Natural killer cell treated with Interleukin-12 subunit alpha and Interleukin-12 subunit beta and Interleukin-15 and Interleukin-18, amount 100 ng/mL, for 72 hours (primary cell): ENCODE data around the gene TAGLN3. TPM values are rescaled to one million over a fixed set of nuclear protein-coding genes. Genes with fewer than 3 reads are reported as not detected.
"Not testable (repeated sequence)": the region's sequence is repeated elsewhere in the genome, so short reads cannot be mapped to it uniquely, and the experiment has no call there.

ENCODE experiments used
- ATAC-seq, 2 donors: fragments of 150-1000 bp; cut with Tn5 transposase in 1 of 2; sonication (Bioruptor Pico), chemical (Tn5 transposase) in 1 of 2; 2 replicates each; pipeline ENCODE4 v1.10.0; 2021
- DNase-seq: peaks from one replicate; pipeline ENCODE4 v3.0.0; 2022; ENCODE audit warnings: low spot score
- H3K27ac Mint-ChIP-seq, 2 donors: 1 replicate in 1 of 2; 2 replicates in 1 of 2; pipeline ENCODE4 v1.8.0; 2022; ENCODE audit warnings: mixed read lengths in 2 of 2, mild to moderate bottlenecking in 1 of 2, moderate library complexity in 1 of 2
- H3K27me3 Mint-ChIP-seq, 2 donors: 1 replicate in 1 of 2; 2 replicates in 1 of 2; pipeline ENCODE4 v1.8.0; 2022; ENCODE audit warnings: mixed read lengths in 2 of 2
- H3K36me3 Mint-ChIP-seq: one replicate; pipeline ENCODE4 v1.8.0; 2022; ENCODE audit warnings: mixed read lengths
- H3K4me1 Mint-ChIP-seq, 2 donors: 1 replicate in 1 of 2; 2 replicates in 1 of 2; pipeline ENCODE4 v1.8.0; 2022; ENCODE audit warnings: low read depth in 2 of 2, mixed read lengths in 2 of 2, mild to moderate bottlenecking in 1 of 2
- H3K4me3 Mint-ChIP-seq: one replicate; pipeline ENCODE4 v1.8.0; 2022; ENCODE audit warnings: mixed read lengths
- H3K9me3 Mint-ChIP-seq: 2 replicates; pipeline ENCODE4 v1.8.0; 2022; ENCODE audit warnings: mixed read lengths
- total RNA-seq, 2 donors: library from RNA; stranded (reverse); gene quantifications; one replicate each; pipeline ENCODE4 v1.2.3, GENCODE V29; 2022

TAGLN3 gene
- total RNA-seq, 2 donors from 2014 or later = 0.74 TPM; not detected in 1

DNA sequence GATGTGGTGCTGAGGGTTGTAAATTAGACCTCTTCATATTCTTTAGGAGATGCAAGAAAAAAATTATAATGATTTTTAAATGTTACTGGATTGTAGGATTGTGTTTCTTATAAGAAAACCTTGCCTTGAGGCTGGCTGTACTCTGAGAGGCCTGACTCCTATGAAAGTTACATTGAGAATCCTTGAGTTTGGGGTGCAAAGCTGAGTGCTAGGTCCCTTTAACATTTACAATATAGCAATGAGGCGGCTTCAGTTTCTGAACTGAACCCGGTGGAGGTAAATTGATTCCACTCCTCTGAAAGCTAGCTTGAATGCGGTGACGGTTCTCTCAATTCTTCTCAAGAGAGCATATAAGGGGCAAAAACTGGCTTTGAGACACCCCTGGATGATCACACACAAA lies 35.7 kb downstream of the TAGLN3 start, which contains the start of gene TMPRSS7:
TMPRSS7 (plus strand) TSS at position 301 of the 400 bp plus-strand sequence. CDS start 110 bp downstream, outside the sequence.
- H3K4me3 Mint-ChIP-seq = no peak within 1 kb of the TSS
- no peak for DNase-seq
- H3K27me3 Mint-ChIP-seq = peaks cover 7 to 10% of the 10 kb centered on the region in 2 donors
- no peak within 1 kb of the TSS for H3K27ac Mint-ChIP-seq
- no peak for ATAC-seq
- H3K36me3 Mint-ChIP-seq = no peaks in the 10 kb centered on the region
- no peaks in the 10 kb centered on the region for H3K4me1 Mint-ChIP-seq
- no peaks in the 10 kb centered on the region for H3K9me3 Mint-ChIP-seq

DNA sequence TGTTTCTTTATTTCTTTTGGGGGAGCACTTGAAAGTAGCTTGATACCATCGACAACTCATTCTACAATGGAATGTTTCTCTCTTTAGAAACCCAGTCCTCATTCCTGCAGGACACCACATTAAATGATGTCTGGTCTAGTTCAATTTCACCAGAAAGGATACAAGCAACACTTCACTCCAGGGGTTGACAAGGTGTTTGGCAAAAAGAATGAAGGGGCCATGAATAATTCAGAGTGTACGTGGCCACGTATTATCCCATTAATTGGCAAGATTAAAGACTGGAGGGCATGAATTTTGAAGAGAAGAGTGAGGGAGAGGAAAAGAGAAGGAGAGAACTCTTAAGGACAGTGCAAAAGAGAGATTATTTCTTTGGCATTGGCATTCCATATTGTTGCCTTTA lies 36.5 kb downstream of the TAGLN3 start:
- Mint-ChIP-seq H3K36me3 (no peaks in the 10 kb centered on the region), H3K27me3 (peaks cover 7 to 16% of the 10 kb centered on the region in 2 donors), H3K9me3 (no peaks in the 10 kb centered on the region), H3K27ac (no peak overlapping the region), H3K4me1 (no peaks in the 10 kb centered on the region), H3K4me3 (no peak overlapping the region)
- ATAC-seq (no peak), DNase-seq (no peak)

DNA sequence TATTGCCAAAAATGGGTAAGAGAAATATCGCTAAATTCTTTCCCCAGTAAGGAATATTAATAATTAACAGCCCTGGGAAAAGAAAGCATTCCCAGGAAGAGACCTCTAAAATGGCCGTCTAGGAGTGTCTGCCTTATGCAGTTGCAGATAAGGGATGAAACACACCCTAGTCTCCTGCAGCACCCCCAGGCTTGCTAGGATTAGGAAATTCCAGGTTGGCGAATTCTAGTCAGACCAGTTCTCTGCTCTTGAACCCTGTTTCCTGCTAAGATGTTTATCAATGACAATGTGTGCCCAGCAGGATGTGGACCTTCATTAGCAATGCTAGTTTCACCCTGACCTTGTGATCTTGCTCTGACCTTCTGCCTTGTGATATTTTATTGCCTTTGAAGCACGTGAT lies 38.5 kb downstream of the TAGLN3 start:
- not testable (repeated sequence) for H3K9me3 Mint-ChIP-seq, H3K4me1 Mint-ChIP-seq, H3K27ac Mint-ChIP-seq, H3K36me3 Mint-ChIP-seq, ATAC-seq, H3K4me3 Mint-ChIP-seq, DNase-seq
- H3K27me3 Mint-ChIP-seq = peaks cover 7 to 16% of the 10 kb centered on the region in 2 donors

DNA sequence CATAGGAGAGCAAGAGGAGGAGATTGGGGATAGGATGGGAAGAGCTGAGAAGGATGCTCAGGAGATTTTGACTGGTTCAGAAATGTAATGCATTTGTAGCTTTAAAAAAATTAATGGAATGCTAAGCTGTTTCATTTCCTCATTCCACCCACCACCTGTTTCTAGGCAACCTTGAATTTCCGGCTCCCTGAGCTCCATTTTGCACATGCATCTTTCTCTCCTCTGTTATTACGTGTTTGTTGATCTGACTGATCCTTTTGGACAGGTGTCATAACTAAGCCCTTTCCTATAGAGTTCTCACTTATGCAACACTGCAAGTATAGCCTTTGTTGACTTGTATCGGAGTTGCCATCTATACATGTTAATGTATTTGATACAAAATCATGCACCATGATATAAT lies 40.1 kb downstream of the TAGLN3 start:
- ATAC-seq (no peak), DNase-seq (no peak)
- H3K4me3 Mint-ChIP-seq = no peak overlapping the region
- H3K27ac Mint-ChIP-seq = no peak overlapping the region
- no peaks in the 10 kb centered on the region for H3K36me3 Mint-ChIP-seq
- H3K9me3 Mint-ChIP-seq = no peaks in the 10 kb centered on the region
- H3K4me1 Mint-ChIP-seq = no peaks in the 10 kb centered on the region
- H3K27me3 Mint-ChIP-seq = peaks cover 6 to 7% of the 10 kb centered on the region in 2 donors

DNA sequence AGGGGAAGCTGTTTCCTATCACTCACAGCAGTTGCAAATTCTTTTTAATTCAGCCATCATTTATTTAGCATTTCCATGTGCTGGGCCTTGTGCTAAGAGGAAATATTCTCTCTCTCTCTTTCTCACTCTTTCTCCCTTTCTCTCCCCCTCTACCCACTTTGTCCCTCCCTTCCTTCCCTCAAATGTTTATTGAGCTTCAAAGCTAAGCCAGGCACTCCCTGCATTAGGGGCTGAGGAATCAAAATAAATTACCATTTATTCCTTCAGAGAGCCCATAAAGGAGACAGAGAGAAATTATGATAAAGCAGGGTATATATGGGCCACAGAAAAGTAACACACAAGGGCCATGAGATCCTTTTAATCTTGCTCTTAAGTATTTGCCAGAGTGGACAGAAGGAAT lies 42.6 kb downstream of the TAGLN3 start:
- DNase-seq (no peak), ATAC-seq (no peak)
- Mint-ChIP-seq H3K4me1 (no peaks in the 10 kb centered on the region), H3K27me3 (peaks cover 5 to 6% of the 10 kb centered on the region in 2 donors), H3K9me3 (no peaks in the 10 kb centered on the region), H3K27ac (no peak overlapping the region), H3K36me3 (no peaks in the 10 kb centered on the region), H3K4me3 (no peak overlapping the region)

DNA sequence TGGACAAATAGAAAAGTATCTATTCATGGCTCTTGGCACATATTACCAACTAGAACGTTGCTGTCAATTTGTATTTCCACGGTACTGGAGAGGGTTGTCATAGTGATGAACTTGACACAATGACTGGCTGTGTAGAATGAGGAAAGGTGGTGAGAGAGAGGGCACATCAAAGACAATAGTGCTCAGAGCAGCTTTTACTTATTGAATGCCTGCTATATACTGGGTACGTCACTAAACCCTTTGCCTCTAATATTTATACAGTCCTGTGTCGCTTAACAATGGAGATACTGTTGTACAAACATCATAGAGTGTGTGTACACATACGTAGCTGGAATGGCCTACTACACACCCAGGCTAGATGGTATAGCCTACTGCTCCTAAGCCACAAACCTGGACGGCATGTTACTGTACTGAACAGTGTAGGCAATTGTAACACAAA lies 44.1 kb downstream of the TAGLN3 start:
- no peak for DNase-seq
- H3K36me3 Mint-ChIP-seq = no peaks in the 10 kb centered on the region
- H3K4me1 Mint-ChIP-seq = no peaks in the 10 kb centered on the region
- H3K9me3 Mint-ChIP-seq = no peaks in the 10 kb centered on the region
- no peak overlapping the region for H3K4me3 Mint-ChIP-seq
- H3K27me3 Mint-ChIP-seq = peaks cover 2 to 6% of the 10 kb centered on the region in 2 donors
- H3K27ac Mint-ChIP-seq = no peak overlapping the region
- ATAC-seq = peak in 1 of 2 donors; percentile 32

DNA sequence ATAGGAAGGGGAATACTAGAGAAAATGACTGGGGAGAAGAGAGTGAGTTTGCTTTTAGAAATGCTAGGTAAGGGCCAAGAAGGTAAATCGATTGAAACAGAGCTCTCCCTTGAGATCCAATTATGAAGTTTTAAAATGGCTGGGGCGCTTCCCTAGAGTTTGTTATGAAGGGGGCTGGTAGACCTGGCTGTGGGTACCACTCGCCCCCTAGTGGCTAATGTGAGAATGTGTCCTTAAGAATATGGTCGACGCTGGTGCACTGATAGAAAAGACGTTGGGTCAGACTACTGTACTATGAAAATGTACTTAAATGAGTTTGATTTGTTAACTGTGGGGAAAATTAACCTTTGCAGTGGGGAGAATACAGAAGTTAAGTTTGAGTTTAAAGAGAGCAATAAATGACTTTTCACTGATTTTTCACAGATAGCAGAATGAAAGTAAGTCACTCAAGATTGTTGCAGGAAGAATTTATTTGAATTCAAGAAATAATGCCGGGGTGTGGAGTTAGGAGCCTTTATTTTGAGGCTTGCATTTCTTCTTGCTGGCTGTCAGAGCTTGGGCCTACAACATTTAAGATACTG lies 45.0 kb downstream of the TAGLN3 start:
- H3K27ac Mint-ChIP-seq = no peak overlapping the region
- H3K27me3 Mint-ChIP-seq = peaks cover 2 to 6% of the 10 kb centered on the region in 2 donors
- ATAC-seq (peak; percentile 86 to 87), DNase-seq (no peak)
- H3K9me3 Mint-ChIP-seq = no peaks in the 10 kb centered on the region
- no peaks in the 10 kb centered on the region for H3K4me1 Mint-ChIP-seq
- H3K36me3 Mint-ChIP-seq = no peaks in the 10 kb centered on the region
- no peak overlapping the region for H3K4me3 Mint-ChIP-seq

DNA sequence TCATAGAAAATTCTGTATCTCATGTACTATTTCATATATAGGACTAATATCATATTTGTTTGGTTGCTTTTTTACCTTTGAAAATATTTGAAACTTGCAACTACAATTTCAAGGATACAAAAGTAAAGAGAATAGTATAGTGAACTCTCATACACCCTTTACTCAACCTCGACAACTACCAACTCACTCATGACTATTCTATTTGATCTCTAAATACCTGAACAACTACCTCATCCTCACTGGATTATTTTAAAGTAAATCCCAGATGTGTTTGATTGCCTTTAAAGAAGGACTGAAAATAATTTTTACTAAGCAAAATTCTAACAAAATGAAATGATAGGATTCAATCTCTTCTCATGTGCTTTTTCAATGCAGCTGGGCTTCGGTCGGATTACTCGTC lies 47.9 kb downstream of the TAGLN3 start:
- no peak for ATAC-seq
- Mint-ChIP-seq H3K27ac (no peak overlapping the region), H3K4me1 (no peaks in the 10 kb centered on the region), H3K4me3 (no peak overlapping the region), H3K9me3 (no peaks in the 10 kb centered on the region), H3K27me3 (peaks cover 2 to 9% of the 10 kb centered on the region in 2 donors), H3K36me3 (no peaks in the 10 kb centered on the region)
- no peak for DNase-seq

DNA sequence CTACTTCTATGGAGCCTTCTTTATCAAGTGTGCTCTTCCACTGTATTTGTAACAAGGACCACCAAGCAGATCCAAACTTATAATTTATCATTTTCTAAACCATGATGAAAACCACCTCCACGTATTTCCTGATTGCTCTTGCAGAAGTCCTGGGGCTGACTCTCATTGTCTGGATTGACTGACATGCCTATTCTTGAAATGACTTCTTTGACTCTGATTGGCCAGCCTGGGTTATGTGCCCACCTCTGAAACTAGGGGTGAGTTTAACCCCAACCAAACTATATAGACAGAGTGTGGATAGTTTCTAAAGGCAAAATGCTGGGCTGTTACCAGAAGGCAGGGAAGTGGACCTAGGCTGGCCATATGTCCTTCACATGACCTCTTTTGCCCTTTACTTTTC lies 48.5 kb downstream of the TAGLN3 start:
- H3K27ac Mint-ChIP-seq = no peak overlapping the region
- ATAC-seq (no peak), DNase-seq (no peak)
- no peak overlapping the region for H3K4me3 Mint-ChIP-seq
- H3K36me3 Mint-ChIP-seq = no peaks in the 10 kb centered on the region
- H3K9me3 Mint-ChIP-seq = no peaks in the 10 kb centered on the region
- no peaks in the 10 kb centered on the region for H3K4me1 Mint-ChIP-seq
- H3K27me3 Mint-ChIP-seq = peaks cover 5 to 12% of the 10 kb centered on the region in 2 donors

DNA sequence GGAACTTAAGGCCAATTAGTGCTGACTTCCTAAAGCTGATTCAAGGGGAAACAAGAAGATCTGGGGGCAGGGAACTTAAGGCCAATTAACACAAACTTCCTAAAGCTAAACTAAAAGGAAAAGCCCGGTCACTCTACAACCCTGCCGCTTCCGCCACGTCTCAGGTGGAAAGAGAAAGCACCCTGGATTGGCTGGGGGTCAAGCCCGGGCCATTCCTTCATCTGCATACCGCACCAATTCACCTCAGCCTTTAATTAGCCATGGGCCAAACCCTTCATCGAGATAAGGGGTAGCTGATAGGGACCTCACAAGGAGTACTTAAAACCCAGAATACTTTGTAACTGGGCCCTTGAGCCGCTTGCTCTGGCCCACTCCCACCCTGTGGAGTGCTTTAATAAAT lies 50.2 kb downstream of the TAGLN3 start:
- no peak overlapping the region for H3K27ac Mint-ChIP-seq
- ATAC-seq (no peak), DNase-seq (no peak)
- peaks cover 5 to 15% of the 10 kb centered on the region in 2 donors for H3K27me3 Mint-ChIP-seq
- no peaks in the 10 kb centered on the region for H3K9me3 Mint-ChIP-seq
- H3K36me3 Mint-ChIP-seq = no peaks in the 10 kb centered on the region
- no peak overlapping the region for H3K4me3 Mint-ChIP-seq
- H3K4me1 Mint-ChIP-seq = no peaks in the 10 kb centered on the region

DNA sequence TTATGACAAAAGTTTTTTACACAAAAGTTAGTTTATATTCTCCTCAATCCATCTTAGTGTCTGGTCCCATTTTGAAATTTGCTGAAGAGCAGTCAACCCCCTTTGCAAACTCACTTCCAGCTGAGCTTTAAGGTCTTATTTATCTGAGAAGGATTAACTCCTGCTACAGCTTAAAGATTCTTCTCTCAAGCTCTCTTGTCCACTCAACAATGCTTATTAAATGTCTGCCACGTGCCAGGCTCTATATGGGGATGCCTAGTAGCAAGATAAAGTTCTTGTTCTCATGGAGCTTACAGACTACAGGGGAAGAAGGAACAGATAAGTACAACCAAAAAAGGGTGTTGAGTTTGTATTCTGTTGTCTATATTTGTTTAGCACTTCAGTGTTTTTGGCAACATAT lies 54.5 kb downstream of the TAGLN3 start:
- DNase-seq (no peak), ATAC-seq (no peak)
- Mint-ChIP-seq H3K27me3 (peaks cover 14 to 24% of the 10 kb centered on the region in 2 donors), H3K36me3 (no peaks in the 10 kb centered on the region), H3K4me3 (no peak overlapping the region), H3K4me1 (no peaks in the 10 kb centered on the region), H3K27ac (no peak overlapping the region), H3K9me3 (no peaks in the 10 kb centered on the region)

DNA sequence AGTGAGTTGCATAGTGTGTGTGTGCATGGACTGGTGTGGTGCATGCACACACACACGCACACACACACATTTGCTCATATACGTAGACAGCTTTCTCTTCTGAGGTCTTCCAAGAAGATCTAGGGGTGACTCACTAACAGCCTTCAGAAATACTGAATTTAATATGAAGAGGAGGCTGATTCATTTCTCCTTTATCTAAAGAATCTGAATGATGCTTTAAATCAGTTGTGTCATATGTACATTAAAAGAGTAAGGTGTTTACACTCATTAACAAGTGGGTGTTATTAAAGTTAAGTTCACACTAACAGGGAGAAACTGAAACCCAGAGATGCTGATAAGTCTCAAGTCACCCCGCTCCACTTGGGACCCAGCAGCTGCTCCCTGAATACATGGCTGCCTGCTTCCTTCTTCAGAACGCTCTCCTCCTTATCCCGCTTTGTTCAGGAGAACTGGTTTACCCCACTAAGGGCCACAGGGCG lies 57.8 kb downstream of the TAGLN3 start:
- no peaks in the 10 kb centered on the region for H3K36me3 Mint-ChIP-seq
- H3K27ac Mint-ChIP-seq = no peak overlapping the region
- ATAC-seq (peak in 1 of 2 donors; percentile 81), DNase-seq (no peak)
- peak overlapping the region; percentile 7 for H3K4me3 Mint-ChIP-seq
- H3K9me3 Mint-ChIP-seq = no peaks in the 10 kb centered on the region
- H3K27me3 Mint-ChIP-seq = peaks cover 15 to 24% of the 10 kb centered on the region in 2 donors
- H3K4me1 Mint-ChIP-seq = no peaks in the 10 kb centered on the region

DNA sequence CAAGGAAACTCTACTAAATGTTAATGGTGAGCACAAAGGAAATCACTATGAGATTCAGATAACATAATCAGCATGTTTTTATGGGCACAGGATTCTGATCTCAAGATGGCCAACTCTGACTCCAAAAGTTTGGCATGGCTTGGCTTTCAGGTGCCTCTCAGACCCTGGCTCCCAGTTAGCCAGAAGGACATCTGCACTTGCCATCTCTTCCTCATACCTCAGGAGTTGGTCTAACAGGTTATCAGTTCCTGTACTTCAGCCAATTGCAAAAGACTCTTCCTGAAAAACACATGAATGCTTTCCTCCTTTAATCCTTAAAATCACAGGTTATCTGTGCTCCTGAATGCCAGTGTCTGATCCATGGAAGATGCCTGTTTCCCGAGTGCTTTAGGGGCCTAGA lies 60.8 kb downstream of the TAGLN3 start:
- ATAC-seq = no peak
- no peaks in the 10 kb centered on the region for H3K36me3 Mint-ChIP-seq

DNA sequence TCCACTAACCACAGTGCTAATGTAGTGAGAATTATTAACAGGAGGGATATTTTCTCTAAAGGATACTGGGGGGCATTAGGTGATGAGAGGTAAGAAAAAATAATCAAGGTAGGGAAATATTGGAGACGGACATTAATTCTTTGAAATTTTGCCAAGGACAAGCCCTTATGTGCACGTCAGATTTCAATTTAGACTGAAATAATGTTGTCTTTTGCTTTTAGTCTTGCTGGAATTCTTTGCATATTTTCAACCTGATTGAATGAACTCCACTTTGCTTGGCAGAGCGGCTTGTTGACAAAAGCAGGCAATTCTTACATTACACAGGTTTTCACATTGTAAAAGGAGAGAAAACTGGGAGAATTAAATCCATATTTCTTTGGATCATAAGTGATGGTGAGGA lies 62.4 kb downstream of the TAGLN3 start:
- Mint-ChIP-seq H3K4me3 (no peak overlapping the region), H3K27me3 (peaks cover 10 to 13% of the 10 kb centered on the region in 2 donors), H3K27ac (no peak overlapping the region), H3K4me1 (no peaks in the 10 kb centered on the region), H3K9me3 (no peaks in the 10 kb centered on the region), H3K36me3 (no peaks in the 10 kb centered on the region)
- no peak for DNase-seq
- no peak for ATAC-seq

More for the DNA sequence above, 60.8 kb downstream of the TAGLN3 start:
- H3K4me1 Mint-ChIP-seq = no peaks in the 10 kb centered on the region
- peaks cover 10 to 13% of the 10 kb centered on the region in 2 donors for H3K27me3 Mint-ChIP-seq
- no peak overlapping the region for H3K4me3 Mint-ChIP-seq
- H3K9me3 Mint-ChIP-seq = no peaks in the 10 kb centered on the region
- no peak for DNase-seq
- no peak overlapping the region for H3K27ac Mint-ChIP-seq
